ENCODE results near the gene UNC5B. TPM values are rescaled to one million over a fixed set of nuclear protein-coding genes. Genes with fewer than 3 reads are reported as not detected.

The UNC5B gene
- total RNA-seq (2014; rRNA removed; shearing (Covaris generic)), result 1.2 TPM in 2 replicates

GRCh38 chr10:71212318-71213126 is at the start of gene UNC5B:
TSS of gene UNC5B (plus strand) at chr10:71212570. CDS start at chr10:71212986, 416 bp downstream.

GRCh38 chr10:71319042-71319799 is 106.9 kb downstream of the UNC5B start, which contains the start of gene SLC29A3:
TSS of gene SLC29A3 (plus strand) at chr10:71319259. CDS start at chr10:71319310, 51 bp downstream.

Other genes starting within 250 kb of the UNC5B start
- gene SLC29A3, start 106.7 kb downstream of the UNC5B start, total RNA-seq (2014; rRNA removed; shearing (Covaris generic)), result 1.2 and 1.8 TPM in 2 replicates
- gene CDH23, start 184.3 kb downstream of the UNC5B start, total RNA-seq (2014; rRNA removed; shearing (Covaris generic)), result 0.05 and 2.0 TPM in 2 replicates

All from A375 (cell line).